Gastroesophageal sphincter (tissue), 3 donors: ENCODE results near the gene EEF1A2.

Experiments used
- EP300 ChIP-seq: sonication (generic); formaldehyde crosslinking; IDR thresholded peaks from one replicate; pipeline ENCODE4 v1.6.1; 2017; ENCODE audit warnings: antibody characterized with exemption, mild to moderate bottlenecking
- TF ChIP-seq, protein P1 (sequence below), 4 experiments: fragments of 200-600 bp in 2 of 4; fragments of 450-650 bp in 2 of 4; sonication (generic) in 1 of 4; IDR thresholded peaks; one replicate each; pipeline ENCODE4 v1.5.1; 2017 to 2019; ENCODE audit warnings: antibody characterized with exemption in 4 of 4, mild to moderate bottlenecking in 2 of 4, moderate library complexity in 2 of 4

DNA sequence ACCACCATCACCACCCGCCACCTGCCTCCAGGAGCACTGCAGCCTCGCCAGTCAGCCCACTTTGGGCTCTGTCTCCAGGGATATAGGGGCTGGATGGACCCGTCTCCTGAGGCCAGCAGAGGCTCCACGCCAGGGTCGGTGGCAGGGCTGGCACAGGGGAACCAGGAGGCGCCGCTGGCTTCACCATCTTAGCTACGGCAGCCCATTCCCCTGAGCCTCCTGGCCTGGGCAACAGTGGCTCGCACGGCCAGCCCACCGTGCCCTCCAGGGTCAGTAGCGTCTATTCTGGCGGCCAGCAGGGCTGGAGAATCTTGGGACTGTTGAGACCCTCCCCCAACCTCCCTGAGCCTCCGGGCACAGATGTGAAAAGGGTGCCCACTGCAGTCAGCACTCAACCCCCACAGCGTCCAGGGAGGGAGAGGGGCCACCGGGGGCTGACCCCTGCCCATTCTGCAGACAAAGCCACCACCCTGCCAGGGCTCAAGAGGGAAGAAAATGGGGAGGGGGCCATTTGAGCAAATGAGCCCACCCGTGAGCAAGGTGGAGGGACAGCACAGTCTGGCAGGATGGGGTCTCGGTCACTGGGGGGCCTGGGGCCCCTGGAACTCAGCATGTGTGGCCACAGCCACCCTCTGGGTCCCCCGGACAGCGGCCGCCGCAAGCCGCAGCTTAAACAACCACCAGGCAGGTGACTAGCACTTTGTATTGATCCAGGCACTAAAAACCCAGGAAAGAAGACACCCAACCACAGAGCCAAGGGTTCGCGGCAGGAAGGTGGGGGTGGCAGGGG, 55.1 kb downstream of the EEF1A2 start:
- no peak for TF ChIP-seq EP300
- TF ChIP-seq, protein P1, sequence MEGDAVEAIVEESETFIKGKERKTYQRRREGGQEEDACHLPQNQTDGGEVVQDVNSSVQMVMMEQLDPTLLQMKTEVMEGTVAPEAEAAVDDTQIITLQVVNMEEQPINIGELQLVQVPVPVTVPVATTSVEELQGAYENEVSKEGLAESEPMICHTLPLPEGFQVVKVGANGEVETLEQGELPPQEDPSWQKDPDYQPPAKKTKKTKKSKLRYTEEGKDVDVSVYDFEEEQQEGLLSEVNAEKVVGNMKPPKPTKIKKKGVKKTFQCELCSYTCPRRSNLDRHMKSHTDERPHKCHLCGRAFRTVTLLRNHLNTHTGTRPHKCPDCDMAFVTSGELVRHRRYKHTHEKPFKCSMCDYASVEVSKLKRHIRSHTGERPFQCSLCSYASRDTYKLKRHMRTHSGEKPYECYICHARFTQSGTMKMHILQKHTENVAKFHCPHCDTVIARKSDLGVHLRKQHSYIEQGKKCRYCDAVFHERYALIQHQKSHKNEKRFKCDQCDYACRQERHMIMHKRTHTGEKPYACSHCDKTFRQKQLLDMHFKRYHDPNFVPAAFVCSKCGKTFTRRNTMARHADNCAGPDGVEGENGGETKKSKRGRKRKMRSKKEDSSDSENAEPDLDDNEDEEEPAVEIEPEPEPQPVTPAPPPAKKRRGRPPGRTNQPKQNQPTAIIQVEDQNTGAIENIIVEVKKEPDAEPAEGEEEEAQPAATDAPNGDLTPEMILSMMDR (IDR thresholded peaks at IDR 0.05), result no peak
